HL-60 (cell line): ENCODE measurements around the gene ARHGAP40.

ENCODE experiments used
- DNase-seq, 2 experiments: peaks; one replicate each; pipeline ENCODE4 v3.0.0-alpha.2; 2010 to 2020; ENCODE audit warnings: low read depth in 1 of 2, low spot score in 1 of 2
- H3K27ac ChIP-seq: fragments of 250-450 bp; sonication (Bioruptor Pico); replicated peaks from 2 replicates; pipeline ENCODE4 v1.5.1; 2020; ENCODE audit warnings: mild to moderate bottlenecking, moderate library complexity
- H3K27me3 ChIP-seq: fragments of 250-450 bp; sonication (Bioruptor Pico); 2 replicates; pipeline ENCODE4 v1.5.1; 2021; ENCODE audit warnings: mild to moderate bottlenecking, moderate library complexity; ENCODE audit not compliant: insufficient read depth, poor library complexity, severe bottlenecking
- H3K4me3 ChIP-seq: replicated peaks from 2 replicates; pipeline ENCODE4 v1.5.1; 2011; ENCODE audit warnings: mild to moderate bottlenecking, control low read depth, low read length; ENCODE audit not compliant: insufficient read depth
- CTCF ChIP-seq: IDR thresholded peaks from one replicate; pipeline ENCODE4 v1.5.1; 2011; ENCODE audit warnings: low read length, control low read depth, inconsistent platforms; ENCODE audit not compliant: insufficient read depth
- GABPA ChIP-seq: IDR thresholded peaks from 2 replicates; pipeline ENCODE4 v1.6.1; 2012; ENCODE audit warnings: low read depth
- POLR2AphosphoS5 ChIP-seq: IDR thresholded peaks from 2 replicates; pipeline ENCODE4 v1.6.1; 2012; ENCODE audit warnings: low read depth
- REST ChIP-seq: IDR thresholded peaks from 2 replicates; pipeline ENCODE4 v1.6.1; 2012; ENCODE audit warnings: low read depth; ENCODE audit not compliant: insufficient replicate concordance
- SPI1 ChIP-seq: IDR thresholded peaks from 2 replicates; pipeline ENCODE4 v1.6.1; 2012; ENCODE audit warnings: low read depth, mild to moderate bottlenecking, borderline replicate concordance

Gene ARHGAP40

GRCh38 chr20:38617011-38617829 is 15.6 kb downstream of the ARHGAP40 start:
- no peaks in the 10 kb centered on the region for H3K27me3 ChIP-seq
- DNase-seq = no peak
- no peak overlapping the region for H3K4me3 ChIP-seq
- TF ChIP-seq CTCF (no peak), GABPA (no peak), SPI1 (no peak), REST (no peak), POLR2AphosphoS5 (no peak)
- H3K27ac ChIP-seq = no peak overlapping the region

DNA sequence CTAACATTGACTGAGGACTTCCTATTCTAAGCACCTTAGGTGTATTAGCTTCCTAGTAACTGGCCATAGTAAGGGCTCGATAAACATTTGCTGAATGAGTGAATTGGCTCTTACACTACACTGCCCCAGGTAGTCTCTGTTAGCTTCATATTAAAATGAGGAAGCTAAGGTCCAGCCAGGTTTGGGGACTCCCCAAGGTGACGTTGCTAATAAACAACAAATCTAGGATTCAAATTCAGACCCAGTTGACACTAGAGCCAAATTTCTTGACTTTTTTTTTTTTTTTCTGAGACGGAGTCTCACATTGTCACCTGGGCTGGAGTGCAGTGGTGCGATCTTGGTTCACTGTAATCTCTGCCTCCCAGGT is 16.2 kb downstream of the ARHGAP40 start:
- no peaks in the 10 kb centered on the region for H3K27me3 ChIP-seq

More for the DNA sequence above, 16.2 kb downstream of the ARHGAP40 start:
- no peak for DNase-seq
- no peak overlapping the region for H3K27ac ChIP-seq
- TF ChIP-seq CTCF = no peak
- no peak for TF ChIP-seq REST
- no peak for TF ChIP-seq SPI1
- TF ChIP-seq POLR2AphosphoS5 = no peak
- TF ChIP-seq GABPA = no peak
- no peak overlapping the region for H3K4me3 ChIP-seq
